Measurements from ENCODE around the gene OR52L1.

DNA sequence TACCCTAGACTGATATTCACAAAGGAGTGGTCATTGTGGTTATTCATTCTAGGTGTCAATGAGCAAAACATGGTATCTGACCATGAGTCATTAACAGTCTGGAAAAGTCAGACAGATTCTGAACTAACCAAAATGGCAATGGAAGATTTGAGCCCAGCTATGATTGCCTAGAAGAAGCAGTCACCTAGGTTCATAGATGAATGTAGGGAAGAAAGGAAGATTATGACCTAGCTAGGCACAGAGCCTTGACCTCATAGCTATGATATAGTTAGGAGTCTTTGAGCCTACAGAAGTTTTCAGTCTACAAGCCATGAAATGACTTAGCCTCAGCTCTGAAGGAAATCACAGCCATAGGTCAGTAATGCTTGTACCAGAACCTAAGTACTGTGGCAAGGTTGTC, 19.6 kb upstream of the OR52L1 start:
- TF ChIP-seq, protein P1, sequence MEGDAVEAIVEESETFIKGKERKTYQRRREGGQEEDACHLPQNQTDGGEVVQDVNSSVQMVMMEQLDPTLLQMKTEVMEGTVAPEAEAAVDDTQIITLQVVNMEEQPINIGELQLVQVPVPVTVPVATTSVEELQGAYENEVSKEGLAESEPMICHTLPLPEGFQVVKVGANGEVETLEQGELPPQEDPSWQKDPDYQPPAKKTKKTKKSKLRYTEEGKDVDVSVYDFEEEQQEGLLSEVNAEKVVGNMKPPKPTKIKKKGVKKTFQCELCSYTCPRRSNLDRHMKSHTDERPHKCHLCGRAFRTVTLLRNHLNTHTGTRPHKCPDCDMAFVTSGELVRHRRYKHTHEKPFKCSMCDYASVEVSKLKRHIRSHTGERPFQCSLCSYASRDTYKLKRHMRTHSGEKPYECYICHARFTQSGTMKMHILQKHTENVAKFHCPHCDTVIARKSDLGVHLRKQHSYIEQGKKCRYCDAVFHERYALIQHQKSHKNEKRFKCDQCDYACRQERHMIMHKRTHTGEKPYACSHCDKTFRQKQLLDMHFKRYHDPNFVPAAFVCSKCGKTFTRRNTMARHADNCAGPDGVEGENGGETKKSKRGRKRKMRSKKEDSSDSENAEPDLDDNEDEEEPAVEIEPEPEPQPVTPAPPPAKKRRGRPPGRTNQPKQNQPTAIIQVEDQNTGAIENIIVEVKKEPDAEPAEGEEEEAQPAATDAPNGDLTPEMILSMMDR (IDR thresholded peaks at IDR 0.05): no peak
- TF ChIP-seq POLR2A (IDR thresholded peaks at IDR 0.05): no peak
